Keratinocyte (primary cell): Measurements from ENCODE around the gene TPO. TPM values are rescaled to one million over a fixed set of nuclear protein-coding genes. Genes with fewer than 3 reads are reported as not detected.

ENCODE experiments used
- DNase-seq: peaks from one replicate; pipeline ENCODE4 v3.0.0-alpha.2; 2011; ENCODE audit warnings: low read depth, missing footprints, low spot score
- FAIRE-seq: peaks from 2 replicates; lab custom pipeline; 2011; peaks lifted over from hg19 to GRCh38; lab: Jason Lieb, UNC
- H2AFZ ChIP-seq: 2 replicates; pipeline ENCODE4 v1.6.0; 2012; ENCODE audit warnings: low read length, control low read depth, inconsistent platforms; ENCODE audit not compliant: control insufficient read depth
- H3K27ac ChIP-seq: 2 replicates; pipeline ENCODE4 v1.5.1; 2011; ENCODE audit warnings: low read length; ENCODE audit not compliant: control insufficient read depth, insufficient read depth
- H3K27me3 ChIP-seq: 3 replicates; pipeline ENCODE4 v1.6.0; 2011; ENCODE audit warnings: low read length; ENCODE audit not compliant: control insufficient read depth, insufficient read depth; ENCODE audit errors: extremely low read depth
- H3K36me3 ChIP-seq, 2 experiments: 2 replicates in 1 of 2; 3 replicates in 1 of 2; pipeline ENCODE4 v1.5.1; 2011; ENCODE audit warnings: low read length in 2 of 2, mild to moderate bottlenecking in 1 of 2; ENCODE audit not compliant: control insufficient read depth in 2 of 2, insufficient read depth in 2 of 2; ENCODE audit errors: extremely low read depth in 1 of 2
- H3K4me1 ChIP-seq: 3 replicates; pipeline ENCODE4 v1.5.1; 2011; ENCODE audit warnings: low read length; ENCODE audit not compliant: control insufficient read depth, insufficient read depth; ENCODE audit errors: extremely low read depth
- H3K4me2 ChIP-seq: 3 replicates; pipeline ENCODE4 v1.6.0; 2011; ENCODE audit warnings: low read depth, low read length; ENCODE audit not compliant: control insufficient read depth, insufficient read depth; ENCODE audit errors: extremely low read depth
- H3K4me3 ChIP-seq, 3 experiments: fragments of 200-600 bp in 1 of 3; sonication (generic) in 1 of 3; 2 replicates in 2 of 3; 3 replicates in 1 of 3; pipeline ENCODE4 v1.5.1; 2011 to 2016; ENCODE audit warnings: low read length in 3 of 3, mild to moderate bottlenecking in 3 of 3, control low read depth in 2 of 3, inconsistent platforms in 1 of 3, low read depth in 1 of 3, mixed read lengths in 1 of 3, mixed run types in 1 of 3, moderate library complexity in 1 of 3; ENCODE audit not compliant: control insufficient read depth in 2 of 3, insufficient read depth in 2 of 3; ENCODE audit errors: extremely low read depth in 1 of 3
- H3K79me2 ChIP-seq: 2 replicates; pipeline ENCODE4 v1.6.0; 2012; ENCODE audit warnings: low read length; ENCODE audit not compliant: control insufficient read depth, insufficient read depth
- H3K9ac ChIP-seq: 3 replicates; pipeline ENCODE4 v1.6.0; 2011; ENCODE audit warnings: low read length; ENCODE audit not compliant: control insufficient read depth, insufficient read depth; ENCODE audit errors: extremely low read depth
- H3K9me1 ChIP-seq: 3 replicates; pipeline ENCODE4 v1.6.0; 2011; ENCODE audit warnings: low read length; ENCODE audit not compliant: control insufficient read depth, insufficient read depth; ENCODE audit errors: extremely low read depth
- H3K9me3 ChIP-seq: 2 replicates; pipeline ENCODE4 v1.5.1; 2012; ENCODE audit warnings: low read depth, low read length; ENCODE audit not compliant: control insufficient read depth
- H4K20me1 ChIP-seq: 3 replicates; pipeline ENCODE4 v1.6.0; 2011; ENCODE audit warnings: low read length; ENCODE audit not compliant: control insufficient read depth, insufficient read depth; ENCODE audit errors: extremely low read depth
- CTCF ChIP-seq, 3 experiments: IDR thresholded peaks in 1 of 3; conservative IDR thresholded peaks in 1 of 3; optimal IDR thresholded peaks in 1 of 3; 2 replicates in 2 of 3; 3 replicates in 1 of 3; pipeline versions ENCODE3 to v1.5.1; 2011; ENCODE audit warnings: low read length in 3 of 3, mild to moderate bottlenecking in 3 of 3, moderate library complexity in 2 of 3, control low read depth in 1 of 3, inconsistent platforms in 1 of 3; ENCODE audit not compliant: insufficient read depth in 2 of 3; ENCODE audit errors: extremely low read depth in 1 of 3
- EZH2 ChIP-seq: IDR thresholded peaks from one replicate; pipeline ENCODE4 v1.6.1; 2012; ENCODE audit warnings: inconsistent platforms, mild to moderate bottlenecking, low read length, moderate library complexity
- dilution Hi-C: fragments of 300-500 bp; cut with MboI; formaldehyde crosslinking; loops from one replicate; pipeline ENCODE4 v1.7.0; 2020; ENCODE audit warnings: low sequenced_read_pairs; ENCODE audit not compliant: extremely low pct_ligation_motif_present
- polyA plus RNA-seq, 5 experiments: library from polyadenylated mRNA; depleted of rRNA in 3 of 5; stranded (reverse) in 3 of 5; stranded (forward) in 1 of 5; unstranded in 1 of 5; fragments of >200 nt; gene quantifications; 1 replicate in 1 of 5; 2 replicates in 3 of 5; 3 replicates in 1 of 5; pipeline versions ENCODE4 v1.2.1 to v1.2.3, GENCODE V29; 2011 to 2012; ENCODE audit warnings: missing spikeins in 2 of 5, low read depth in 1 of 5, low replicate concordance in 1 of 5

TPO gene
- polyA plus RNA-seq, 1 donor (not counting 4 experiments of a cell fraction or from before 2014, with no cell fraction given) = 0.07 TPM

GRCh38 chr2:1450915-1451314 is 37.7 kb downstream of the TPO start:
- dilution Hi-C loops = no loop called here
- no peaks in the 10 kb centered on the region for H4K20me1 ChIP-seq
- no peak overlapping the region for H3K4me3 ChIP-seq
- H3K9me1 ChIP-seq = no peaks in the 10 kb centered on the region
- TF ChIP-seq EZH2 (no peak), CTCF (optimal IDR thresholded peaks at IDR 0.05 in 1 of 3, IDR thresholded peaks at IDR 0.05 in 1 of 3, conservative IDR thresholded peaks at IDR 0.05 in 1 of 3; ENCODE audit: extremely low read depth in 1 of 3, insufficient read depth in 2 of 3, low read length in 3 of 3) (no peak)
- H3K4me2 ChIP-seq = no peak overlapping the region
- FAIRE-seq = no peak
- H3K36me3 ChIP-seq = no peaks in the 10 kb centered on the region
- no peaks in the 10 kb centered on the region for H3K27me3 ChIP-seq
- no peak for DNase-seq
- H2AFZ ChIP-seq = no peak overlapping the region
- H3K9ac ChIP-seq = no peak overlapping the region
- no peaks in the 10 kb centered on the region for H3K4me1 ChIP-seq
- no peaks in the 10 kb centered on the region for H3K9me3 ChIP-seq
- H3K79me2 ChIP-seq = no peaks in the 10 kb centered on the region
- no peak overlapping the region for H3K27ac ChIP-seq

GRCh38 chr2:1451422-1451821 is 38.2 kb downstream of the TPO start:
- dilution Hi-C loops = no loop called here
- H3K4me3 ChIP-seq = no peak overlapping the region
- no peak overlapping the region for H3K4me2 ChIP-seq
- H3K79me2 ChIP-seq = no peaks in the 10 kb centered on the region
- H3K4me1 ChIP-seq = no peaks in the 10 kb centered on the region
- no peaks in the 10 kb centered on the region for H3K36me3 ChIP-seq
- no peaks in the 10 kb centered on the region for H3K9me1 ChIP-seq
- DNase-seq (no peak), FAIRE-seq (no peak)
- H3K9ac ChIP-seq = no peak overlapping the region
- H2AFZ ChIP-seq = no peak overlapping the region
- TF ChIP-seq EZH2 = no peak
- no peak for TF ChIP-seq CTCF (optimal IDR thresholded peaks at IDR 0.05 in 1 of 3, IDR thresholded peaks at IDR 0.05 in 1 of 3, conservative IDR thresholded peaks at IDR 0.05 in 1 of 3; ENCODE audit: extremely low read depth in 1 of 3, insufficient read depth in 2 of 3, low read length in 3 of 3)
- no peaks in the 10 kb centered on the region for H3K27me3 ChIP-seq
- H3K27ac ChIP-seq = no peak overlapping the region
- no peaks in the 10 kb centered on the region for H4K20me1 ChIP-seq
- no peaks in the 10 kb centered on the region for H3K9me3 ChIP-seq
